Esophagus muscularis mucosa (tissue), 4 donors: ENCODE measurements around the gene NRCAM.

Experiments used
- CTCF ChIP-seq, 3 experiments: fragments of 200-600 bp in 2 of 3; fragments of 450-650 bp in 1 of 3; sonication (generic) in 2 of 3; IDR thresholded peaks; one replicate each; pipeline ENCODE4 v1.5.1; 2017 to 2019; ENCODE audit warnings: antibody characterized with exemption in 3 of 3, mild to moderate bottlenecking in 2 of 3, moderate library complexity in 1 of 3
- EP300 ChIP-seq: sonication (generic); formaldehyde crosslinking; IDR thresholded peaks from one replicate; pipeline ENCODE4 v1.6.1; 2017; ENCODE audit warnings: antibody characterized with exemption
- POLR2A ChIP-seq: fragments of 450-650 bp; IDR thresholded peaks from one replicate; pipeline ENCODE4 v1.6.1; 2017; ENCODE audit warnings: antibody characterized with exemption, moderate library complexity, mild to moderate bottlenecking, low read depth
- POLR2AphosphoS5 ChIP-seq, 2 donors: sonication (generic); formaldehyde crosslinking; IDR thresholded peaks; one replicate each; pipeline ENCODE4 v1.6.1; 2017; ENCODE audit warnings: antibody characterized with exemption in 2 of 2

GRCh38 chr7:108497082-108497725 lies 41.0 kb upstream of the NRCAM start:
- TF ChIP-seq CTCF (IDR thresholded peaks at IDR 0.05) (peak; percentile 69 to 84 (median 73)), POLR2A (no peak), POLR2AphosphoS5 (IDR thresholded peaks at IDR 0.05) (no peak), EP300 (no peak)
